HepG2 (cell line): ENCODE measurements around the gene UEVLD. TPM values are rescaled to one million over a fixed set of nuclear protein-coding genes. Genes with fewer than 3 reads are reported as not detected.

Source experiments
- ATAC-seq: fragments of 200-7000 bp; cut with Tn5 transposase; 3 replicates; pipeline ENCODE4 v1.9.1; 2020; ENCODE audit warnings: mild to moderate bottlenecking, moderate library complexity
- BruUV-seq: library from RNA; stranded (reverse); fragments of 400-500 nt; replicated peaks from 2 replicates; lab custom pipeline; 2021; lab: Mats Ljungman, UMichigan
- CTCF ChIA-PET: fragments of 300-600 bp; formaldehyde crosslinking; extraction: SDS; loops from one replicate; lab custom pipeline; 2021; ENCODE audit warnings: low total read pairs, inconsistent platforms, low intra/inter-chr PET ratio; lab: Yijun Ruan, JAX
- POLR2A ChIA-PET: fragments of 350-600 bp; sonication (Branson Sonifier 250); formaldehyde crosslinking; loops from one replicate; lab custom pipeline; 2020; ENCODE audit warnings: antibody characterized with exemption, inconsistent platforms; lab: Yijun Ruan, JAX
- DNase-seq: peaks from one replicate; pipeline ENCODE4 v3.0.0-alpha.2; 2015; ENCODE audit warnings: low spot score
- FAIRE-seq: peaks from 3 replicates; lab custom pipeline; 2011; peaks lifted over from hg19 to GRCh38; lab: Jason Lieb, UNC
- H2AFZ ChIP-seq: one replicate; pipeline ENCODE4 v1.6.1; 2011; ENCODE audit warnings: low read length, inconsistent platforms
- H3K27ac ChIP-seq: fragments of 300-600 bp; 3 replicates; pipeline ENCODE4 v1.8.0; 2011; ENCODE audit warnings: mixed run types, mild to moderate bottlenecking, mixed read lengths, low read length, inconsistent platforms; ENCODE audit not compliant: insufficient read depth; ENCODE audit errors: extremely low read length
- H3K27me3 ChIP-seq, 2 experiments: fragments of 200-600 bp in 1 of 2; 2 replicates in 1 of 2; 3 replicates in 1 of 2; pipeline versions ENCODE4 v1.6.0 to v1.8.0; 2011; ENCODE audit warnings: low read length in 2 of 2, mild to moderate bottlenecking in 2 of 2, moderate library complexity in 2 of 2, inconsistent platforms in 1 of 2; ENCODE audit not compliant: insufficient read depth in 2 of 2, control insufficient read depth in 1 of 2
- H3K36me3 ChIP-seq, 2 experiments: fragments of 200-600 bp in 1 of 2; replicated peaks in 1 of 2; 2 replicates in 1 of 2; 3 replicates in 1 of 2; pipeline versions ENCODE4 v1.5.1 to v1.8.0; 2011; ENCODE audit warnings: low read length in 2 of 2, inconsistent platforms in 1 of 2; ENCODE audit not compliant: insufficient read depth in 2 of 2, control insufficient read depth in 1 of 2
- H3K4me1 ChIP-seq: 2 replicates; pipeline ENCODE4 v1.5.1; 2012; ENCODE audit warnings: low read length, inconsistent platforms; ENCODE audit not compliant: insufficient read depth
- H3K4me2 ChIP-seq: 2 replicates; pipeline ENCODE4 v1.6.0; 2011; ENCODE audit warnings: low read depth, low read length, inconsistent platforms
- H3K4me3 ChIP-seq, 3 experiments: fragments of 200-600 bp in 1 of 3; sonication (generic), shearing (Covaris generic) in 1 of 3; replicated peaks in 1 of 3; 2 replicates each; pipeline ENCODE4 v1.5.1; 2011 to 2016; ENCODE audit warnings: low read length in 3 of 3, inconsistent platforms in 2 of 3, low read depth in 2 of 3, mild to moderate bottlenecking in 2 of 3, control low read depth in 1 of 3, mixed read lengths in 1 of 3; ENCODE audit not compliant: insufficient read depth in 1 of 3
- H3K79me2 ChIP-seq: one replicate; pipeline ENCODE4 v1.6.1; 2011; ENCODE audit warnings: low read length, inconsistent platforms; ENCODE audit not compliant: insufficient read depth
- H3K9ac ChIP-seq: 2 replicates; pipeline ENCODE4 v1.6.0; 2011; ENCODE audit warnings: mild to moderate bottlenecking, low read depth, low read length, inconsistent platforms; ENCODE audit not compliant: insufficient read depth
- H3K9me3 ChIP-seq: 2 replicates; pipeline ENCODE4 v1.5.1; 2012; ENCODE audit warnings: mild to moderate bottlenecking, low read length
- H4K20me1 ChIP-seq: 2 replicates; pipeline ENCODE4 v1.6.0; 2011; ENCODE audit warnings: inconsistent platforms, mild to moderate bottlenecking, low read length, moderate library complexity; ENCODE audit not compliant: insufficient read depth
- FOXP4 ChIP-seq: sonication (generic); formaldehyde crosslinking; IDR thresholded peaks from 2 replicates; pipeline ENCODE4 v1.4.0; 2020; ENCODE audit warnings: missing genetic modification reagents
- PLSCR1 ChIP-seq: sonication (generic); formaldehyde crosslinking; IDR thresholded peaks from 2 replicates; pipeline ENCODE4 v1.5.0; 2020; ENCODE audit warnings: missing genetic modification reagents, mild to moderate bottlenecking, borderline replicate concordance
- SPEN ChIP-seq: sonication (generic); formaldehyde crosslinking; IDR thresholded peaks from 2 replicates; pipeline ENCODE4 v1.5.1; 2020; ENCODE audit warnings: low read depth, mild to moderate bottlenecking, missing genetic modification reagents
- YY1 ChIP-seq: IDR thresholded peaks from 2 replicates; pipeline ENCODE4 v1.6.1; 2011; ENCODE audit warnings: low read length, low read depth, moderate library complexity, mild to moderate bottlenecking; ENCODE audit not compliant: insufficient read depth, insufficient replicate concordance
- ZBTB43 ChIP-seq: sonication (generic); formaldehyde crosslinking; conservative IDR thresholded peaks from 2 replicates; pipeline ENCODE4 v1.4.0; 2020; ENCODE audit warnings: missing genetic modification reagents
- ZNF10 ChIP-seq: sonication (generic); formaldehyde crosslinking; IDR thresholded peaks from 2 replicates; pipeline ENCODE4 v1.4.0; 2020; ENCODE audit warnings: mild to moderate bottlenecking, low read depth, missing genetic modification reagents, borderline replicate concordance
- ZNF432 ChIP-seq: sonication (generic); formaldehyde crosslinking; IDR thresholded peaks from 2 replicates; pipeline ENCODE4 v1.5.0; 2020; ENCODE audit warnings: missing genetic modification reagents, mild to moderate bottlenecking, borderline replicate concordance
- in situ Hi-C: cut with HindIII; loops from 2 replicates; pipeline ENCODE4 v1.10.0; 2017; ENCODE audit warnings: low pct_unique_long_range_greater_than_20kb; ENCODE audit not compliant: extremely low pct_ligation_motif_present
- intact Hi-C: fragments of 100-400 bp; cut with micrococcal nuclease; formaldehyde crosslinking; loops from one replicate; pipeline ENCODE4 v1.10.0; 2022; ENCODE audit not compliant: unreplicated experiment
- polyA plus RNA-seq, 8 experiments: library from polyadenylated mRNA; depleted of rRNA in 3 of 8; stranded (reverse) in 7 of 8; unstranded in 1 of 8; fragments of >200 nt; fragmentation: Illumina TruSeq in 4 of 8; extraction: Trizol in 4 of 8; gene quantifications; 2 replicates each; pipeline versions ENCODE4 v1.2.1 to v1.2.3, GENCODE V29; 2011 to 2016; ENCODE audit warnings: low read depth in 4 of 8, missing spikeins in 1 of 8, mixed read lengths in 1 of 8; ENCODE audit not compliant: insufficient read depth in 1 of 8
- total RNA-seq, 5 experiments: library from RNA; depleted of rRNA; stranded (reverse); fragments of >200 nt; fragmentation: Illumina TruSeq; extraction: Trizol; gene quantifications; 2 replicates each; pipeline ENCODE4 v1.2.3, GENCODE V29; 2016; ENCODE audit warnings: low read depth in 1 of 5

The UEVLD gene
- total and polyA plus RNA-seq, 2 of the 13 experiments (the other 11 are each of a cell fraction or from before 2014, with no cell fraction given): 5.7 to 13.7 TPM

GRCh38 chr11:18566406-18566805 lies 22.1 kb downstream of the UEVLD start (continued):
- no peak for TF ChIP-seq ZBTB43 (CRISPR knock-in tag)
- no peak for TF ChIP-seq ZNF432 (CRISPR knock-in tag)
- TF ChIP-seq, all 625 proteins: peak for 0

GRCh38 chr11:18564149-18564548 lies 24.4 kb downstream of the UEVLD start:
- no peak for DNase-seq
- peaks cover 0 to 2% of the 10 kb centered on the region in 2 experiments; a peak in 2 of 5 replicates for H3K36me3 ChIP-seq
- no peaks in the 10 kb centered on the region for H3K79me2 ChIP-seq
- ChIA-PET CTCF (no interaction called here), POLR2A (interaction anchor here (0.6 kb wide), 1 partner anchor 13 kb away, joined by 3 read pairs; no protein-coding TSS in a partner anchor)
- in situ Hi-C loops (no loop called here), intact Hi-C loops (no loop called here)
- H3K27ac ChIP-seq: no peak overlapping the region
- no peak for ATAC-seq
- TF ChIP-seq PLSCR1 (CRISPR knock-in tag): no peak
- no peak for TF ChIP-seq FOXP4 (CRISPR knock-in tag)
- TF ChIP-seq ZNF10: no peak
- no peak for TF ChIP-seq YY1
- TF ChIP-seq SPEN (CRISPR knock-in tag): no peak
- no peak overlapping the region for H2AFZ ChIP-seq
- no peaks in the 10 kb centered on the region for H3K27me3 ChIP-seq
- no peaks in the 10 kb centered on the region for H3K9me3 ChIP-seq
- BruUV-seq: no TSS peak
- no peak overlapping the region for H3K9ac ChIP-seq
- no peaks in the 10 kb centered on the region for H4K20me1 ChIP-seq
- no peak overlapping the region for H3K4me3 ChIP-seq
- no peak for FAIRE-seq
- H3K4me1 ChIP-seq: no peaks in the 10 kb centered on the region
- no peak overlapping the region for H3K4me2 ChIP-seq
